Embryonic facial prominence (tissue), 1 donor: Measurements from ENCODE around the gene SEC22C.

Experiments used
- DNase-seq: peaks from one replicate; pipeline ENCODE4 v3.0.0-alpha.2; 2016; ENCODE audit errors: extremely low spot score

The SEC22C gene

GRCh38 chr3:42513121-42513520 is 68.6 kb downstream of the SEC22C start:
- no peak for DNase-seq

GRCh38 chr3:42511736-42512135 is 70.0 kb downstream of the SEC22C start:
- no peak for DNase-seq

- no peak for DNase-seq
These were observed 70.6 kb downstream of the SEC22C start for GRCh38 chr3:42511201-42511600.

GRCh38 chr3:42510325-42510724 is 71.4 kb downstream of the SEC22C start:
- DNase-seq, result no peak

- no peak for DNase-seq
These were observed 72.7 kb downstream of the SEC22C start for GRCh38 chr3:42509111-42509510.

GRCh38 chr3:42508562-42508961 is 73.2 kb downstream of the SEC22C start:
- DNase-seq, result no peak

- DNase-seq, result no peak
These were observed 73.9 kb downstream of the SEC22C start for GRCh38 chr3:42507761-42508335.

- no peak for DNase-seq
These were observed 74.5 kb downstream of the SEC22C start for GRCh38 chr3:42507252-42507651.

- DNase-seq, result no peak
These were observed 75.8 kb downstream of the SEC22C start for GRCh38 chr3:42505849-42506410.

- DNase-seq, result no peak
These were observed 76.5 kb downstream of the SEC22C start for GRCh38 chr3:42505128-42505848.

GRCh38 chr3:42504334-42505127 is 77.2 kb downstream of the SEC22C start:
- DNase-seq, result no peak

GRCh38 chr3:42503957-42504333 is 77.8 kb downstream of the SEC22C start:
- DNase-seq, result no peak

- no peak for DNase-seq
These were observed 78.4 kb downstream of the SEC22C start for GRCh38 chr3:42503251-42503924.

- no peak for DNase-seq
These were observed 79.1 kb downstream of the SEC22C start, which contains the start of gene VIPR1 for GRCh38 chr3:42502429-42503250. VIPR1 (plus strand) TSS chr3:42502643; CDS start chr3:42502736, 93 bp downstream.

GRCh38 chr3:42501681-42502428 is 79.9 kb downstream of the SEC22C start:
- DNase-seq, result no peak

GRCh38 chr3:42501321-42501680 is 80.5 kb downstream of the SEC22C start:
- no peak for DNase-seq

- DNase-seq, result no peak
These were observed 80.9 kb downstream of the SEC22C start for GRCh38 chr3:42500909-42501308.

- no peak for DNase-seq
These were observed 81.7 kb downstream of the SEC22C start for GRCh38 chr3:42500091-42500490.

GRCh38 chr3:42499478-42499871 is 82.3 kb downstream of the SEC22C start:
- DNase-seq, result no peak

- DNase-seq, result no peak
These were observed 82.8 kb downstream of the SEC22C start for GRCh38 chr3:42498791-42499477.
